Neural cell (in vitro differentiated cells): Measurements from ENCODE around the gene SMIM36.

Source experiments
- EZH2 ChIP-seq: fragments of 200-600, 300-800 bp; shearing (Covaris generic), sonication (generic); IDR thresholded peaks from 2 replicates; pipeline ENCODE4 v1.6.1; 2014; ENCODE audit warnings: antibody characterized with exemption, low read length, borderline replicate concordance, mild to moderate bottlenecking; ENCODE audit not compliant: insufficient read depth, poor library complexity, severe bottlenecking
- POLR2AphosphoS5 ChIP-seq: IDR thresholded peaks from 2 replicates; pipeline ENCODE4 v1.6.1; 2012
- SMC3 ChIP-seq: fragments of 450-650 bp; conservative IDR thresholded peaks from 2 replicates; pipeline ENCODE4 v1.6.1; 2014; ENCODE audit warnings: antibody characterized with exemption, mild to moderate bottlenecking, moderate library complexity; ENCODE audit not compliant: poor library complexity
- TAF1 ChIP-seq: IDR thresholded peaks from 2 replicates; pipeline ENCODE4 v1.6.1; 2012; ENCODE audit warnings: low read depth
- TF ChIP-seq, protein P1 (sequence below): fragments of 450-650 bp; IDR thresholded peaks from 2 replicates; pipeline ENCODE4 v1.5.1; 2014; ENCODE audit warnings: antibody characterized with exemption, mild to moderate bottlenecking, moderate library complexity; ENCODE audit not compliant: poor library complexity, severe bottlenecking

GRCh38 chr17:55420067-55420775, 91.0 kb downstream of the SMIM36 start:
- TF ChIP-seq, protein P1, sequence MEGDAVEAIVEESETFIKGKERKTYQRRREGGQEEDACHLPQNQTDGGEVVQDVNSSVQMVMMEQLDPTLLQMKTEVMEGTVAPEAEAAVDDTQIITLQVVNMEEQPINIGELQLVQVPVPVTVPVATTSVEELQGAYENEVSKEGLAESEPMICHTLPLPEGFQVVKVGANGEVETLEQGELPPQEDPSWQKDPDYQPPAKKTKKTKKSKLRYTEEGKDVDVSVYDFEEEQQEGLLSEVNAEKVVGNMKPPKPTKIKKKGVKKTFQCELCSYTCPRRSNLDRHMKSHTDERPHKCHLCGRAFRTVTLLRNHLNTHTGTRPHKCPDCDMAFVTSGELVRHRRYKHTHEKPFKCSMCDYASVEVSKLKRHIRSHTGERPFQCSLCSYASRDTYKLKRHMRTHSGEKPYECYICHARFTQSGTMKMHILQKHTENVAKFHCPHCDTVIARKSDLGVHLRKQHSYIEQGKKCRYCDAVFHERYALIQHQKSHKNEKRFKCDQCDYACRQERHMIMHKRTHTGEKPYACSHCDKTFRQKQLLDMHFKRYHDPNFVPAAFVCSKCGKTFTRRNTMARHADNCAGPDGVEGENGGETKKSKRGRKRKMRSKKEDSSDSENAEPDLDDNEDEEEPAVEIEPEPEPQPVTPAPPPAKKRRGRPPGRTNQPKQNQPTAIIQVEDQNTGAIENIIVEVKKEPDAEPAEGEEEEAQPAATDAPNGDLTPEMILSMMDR = no peak
- no peak for TF ChIP-seq TAF1
- TF ChIP-seq EZH2 = no peak
- no peak for TF ChIP-seq POLR2AphosphoS5
- TF ChIP-seq SMC3 = no peak
